Measurements from ENCODE around the gene ZNF670. TPM values are rescaled to one million over a fixed set of nuclear protein-coding genes. Genes with fewer than 3 reads are reported as not detected.

ZNF670 gene
- total and polyA plus RNA-seq, 8 donors = 3.4 to 6.5 (median 5.7) TPM

- intact Hi-C loops (cut with DNase I) = no loop called here
- TF ChIP-seq CTCF (IDR thresholded peaks at IDR 0.05) = no peak
- Histone ChIP-seq H3K9me3 (no peaks in the 10 kb centered on the region), H3K4me3 (no peak overlapping the region), H3K4me1 (peaks cover under 1 to 2% of the 10 kb centered on the region in 2 donors), H3K27ac (no peak overlapping the region), H3K27me3 (no peaks in the 10 kb centered on the region), H3K36me3 (no peaks in the 10 kb centered on the region)
- no peak for ATAC-seq
- no peak for DNase-seq
These were observed 6.2 kb upstream of the ZNF670 start for GRCh38 chr1:247084771-247085170.

- Histone ChIP-seq H3K27me3 (no peaks in the 10 kb centered on the region), H3K36me3 (peaks cover 0 to 3% of the 10 kb centered on the region in 2 donors), H3K27ac (peak overlapping the region; percentile 74 to 79), H3K9me3 (no peaks in the 10 kb centered on the region), H3K4me1 (peaks cover 4 to 28% of the 10 kb centered on the region in 2 donors), H3K4me3 (peak overlapping the region; percentile 61 to 70)
- ATAC-seq = no peak
- intact Hi-C loops (cut with DNase I) = no loop called here
- no peak for TF ChIP-seq CTCF (IDR thresholded peaks at IDR 0.05)
- DNase-seq = no peak
These were observed 697 bp upstream of the ZNF670 start for GRCh38 chr1:247079141-247079874.

GRCh38 chr1:247077876-247078257, 744 bp downstream of the ZNF670 start:
- no peaks in the 10 kb centered on the region for H3K27me3 ChIP-seq
- H3K27ac ChIP-seq = peak overlapping the region; percentile 74 to 79
- ATAC-seq = peak; percentile 1
- intact Hi-C loops (cut with DNase I) = no loop called here
- H3K36me3 ChIP-seq = peaks cover 0 to 3% of the 10 kb centered on the region in 2 donors
- H3K4me3 ChIP-seq = peak overlapping the region; percentile 61 to 70
- no peak for TF ChIP-seq CTCF (IDR thresholded peaks at IDR 0.05)
- H3K9me3 ChIP-seq = no peaks in the 10 kb centered on the region
- peaks cover 4 to 28% of the 10 kb centered on the region in 2 donors for H3K4me1 ChIP-seq
- DNase-seq = peak in 2 of 4 donors; percentile 3 to 13

- Histone ChIP-seq H3K4me1 (peaks cover 4 to 28% of the 10 kb centered on the region in 2 donors), H3K4me3 (no peak overlapping the region), H3K27me3 (no peaks in the 10 kb centered on the region), H3K27ac (no peak overlapping the region), H3K9me3 (peaks cover 0 to 3% of the 10 kb centered on the region in 2 donors), H3K36me3 (peaks cover 0 to 3% of the 10 kb centered on the region in 2 donors)
- DNase-seq (no peak), ATAC-seq (no peak)
- intact Hi-C loops (cut with DNase I) = no loop called here
- no peak for TF ChIP-seq CTCF (IDR thresholded peaks at IDR 0.05)
These were observed 1.4 kb downstream of the ZNF670 start for GRCh38 chr1:247077213-247077612.

GRCh38 chr1:247070645-247071044, 8.0 kb downstream of the ZNF670 start:
- intact Hi-C loops (cut with DNase I) = no loop called here
- TF ChIP-seq CTCF (IDR thresholded peaks at IDR 0.05) = no peak

More at GRCh38 chr1:247070645-247071044, 8.0 kb downstream of the ZNF670 start:
- DNase-seq (no peak), ATAC-seq (no peak)
- Histone ChIP-seq H3K9me3 (peaks cover 0 to 60% of the 10 kb centered on the region in 2 donors), H3K27me3 (no peaks in the 10 kb centered on the region), H3K4me1 (no peaks in the 10 kb centered on the region), H3K27ac (no peak overlapping the region), H3K4me3 (no peak overlapping the region), H3K36me3 (peaks cover 0 to 3% of the 10 kb centered on the region in 2 donors)

Measured in left lung (tissue), 10 donors.